ENCODE results near the gene THOC7.

GRCh38 chr3:63800097-63800496 is 63.5 kb downstream of the THOC7 start:
- TF ChIP-seq JUN (IDR thresholded peaks at IDR 0.05; ENCODE audit: borderline replicate concordance, insufficient read depth, insufficient read length, low read depth) (no peak), CTCF (IDR thresholded peaks at IDR 0.05; ENCODE audit: extremely low read depth in 1 of 2, insufficient read depth in 1 of 2, low read depth in 1 of 2, low read length in 2 of 2) (no peak), POLR2A (IDR thresholded peaks at IDR 0.05; ENCODE audit: low read depth, low read length) (no peak), POLR2AphosphoS5 (IDR thresholded peaks at IDR 0.05; ENCODE audit: insufficient read depth, low read depth, low read length) (no peak), GATA2 (IDR thresholded peaks at IDR 0.05; ENCODE audit: insufficient read depth, insufficient read length, low read depth, low read length) (no peak)
